LoVo (cell line): Measurements from ENCODE around the gene SREK1IP1.

ENCODE experiments used
- DNase-seq: peaks from one replicate; pipeline ENCODE4 v3.0.0-alpha.2; 2016; ENCODE audit warnings: low spot score

SREK1IP1 gene

DNA sequence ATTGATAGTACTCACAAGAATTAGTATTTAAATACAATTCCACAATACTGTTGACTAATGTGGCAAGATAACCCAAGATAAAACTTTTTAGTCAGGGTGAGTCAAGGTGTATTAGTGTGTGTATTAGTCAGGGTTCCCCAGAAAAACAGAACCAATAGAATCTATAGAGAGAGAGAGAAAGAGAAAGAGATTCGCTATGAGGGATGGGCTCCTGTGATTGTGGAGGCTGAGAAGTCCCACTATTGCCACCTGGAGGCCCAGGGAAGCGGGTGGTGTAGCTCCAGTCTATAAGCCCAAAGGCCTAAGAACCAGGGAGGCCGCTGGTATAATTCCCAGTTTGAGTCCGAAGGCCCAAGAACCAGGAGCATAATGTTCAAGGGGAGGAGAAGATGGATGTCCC is 88.2 kb downstream of the SREK1IP1 start:
- DNase-seq, result no peak

DNA sequence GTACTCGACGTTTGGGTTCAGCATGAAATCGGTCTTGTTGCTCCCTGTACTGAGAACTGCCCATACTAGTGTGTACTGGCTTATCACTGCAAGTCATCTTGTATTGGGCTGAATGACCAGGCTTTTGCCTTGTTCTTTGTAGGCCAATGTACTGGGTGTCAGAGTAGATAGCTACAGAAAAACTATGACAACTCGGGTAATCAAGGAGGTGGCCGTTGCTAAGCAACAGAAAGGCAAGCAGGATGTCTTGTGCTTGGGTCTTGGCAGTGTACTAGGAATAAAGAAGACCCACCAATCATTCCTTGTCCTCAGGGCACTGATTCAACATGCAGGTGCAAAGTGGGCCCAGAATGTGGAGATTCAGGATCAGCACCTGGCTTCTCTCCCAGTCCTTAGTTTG is 90.1 kb downstream of the SREK1IP1 start:
- DNase-seq, result no peak

DNA sequence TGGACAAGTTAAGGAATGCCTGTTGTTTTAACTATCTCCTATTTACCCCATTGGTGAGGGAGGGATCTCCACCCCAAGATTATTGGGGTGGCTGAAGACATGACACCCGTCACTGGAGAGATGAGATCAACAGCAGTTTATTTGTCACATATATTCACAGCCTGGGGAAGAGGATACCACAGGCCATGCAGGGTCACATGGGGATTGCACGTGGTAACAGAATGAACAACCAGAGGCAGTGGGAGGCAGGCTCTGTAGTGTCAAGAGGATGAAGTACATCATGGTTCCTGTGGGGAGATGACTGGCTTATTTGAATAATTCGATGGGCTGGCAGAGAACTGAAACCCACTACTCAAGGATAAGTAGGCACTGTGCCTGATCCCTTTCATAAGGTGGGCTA is 96.8 kb downstream of the SREK1IP1 start:
- DNase-seq, result no peak

DNA sequence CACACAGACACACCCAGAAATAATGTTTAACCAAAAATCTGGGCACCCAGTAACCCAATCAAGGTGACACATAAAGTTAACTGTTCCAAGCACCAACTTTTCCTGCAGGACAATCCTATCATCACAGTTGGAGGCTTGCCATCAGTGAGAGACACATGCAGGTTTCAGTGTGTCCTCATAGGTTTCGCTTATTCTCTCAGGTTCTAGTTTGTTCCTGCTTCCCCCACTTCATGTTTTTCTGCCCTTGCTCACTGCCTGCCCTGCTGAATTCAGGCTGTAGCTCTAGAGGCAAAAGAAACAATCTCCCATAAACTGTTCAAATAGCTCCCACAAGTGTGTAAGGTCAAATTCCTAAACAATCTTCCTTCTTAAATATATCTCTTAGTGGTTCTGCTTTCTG is 98.2 kb downstream of the SREK1IP1 start:
- no peak for DNase-seq
